ENCODE measurements around the gene MAMLD1. TPM values are rescaled to one million over a fixed set of nuclear protein-coding genes. Genes with fewer than 3 reads are reported as not detected.
"Not testable (repeated sequence)": the region's sequence is repeated elsewhere in the genome, so short reads cannot be mapped to it uniquely, and the experiment has no call there.

MAMLD1 gene
- 10 to 100 TPM in 11 of 12 donors, not detected in 1; 11.3 to 20.9 (median 16.7) TPM for polyA plus RNA-seq (ENCODE audit: insufficient read length in 12 of 12)
- long read RNA-seq, donor 1: 0 reads
- long read RNA-seq, donor 2: 0 reads
- long read RNA-seq, donor 3: 0 reads
- long read RNA-seq, donor 4: 0 reads
- long read RNA-seq, donor 5: 0 reads
- long read RNA-seq, donor 6, partial matches to known transcripts: 0 of 1 reads
- long read RNA-seq, donor 6, other reads (novel, unspliced or antisense): 0 of 1 reads
- long read RNA-seq, donor 7: 0 reads
- long read RNA-seq, donor 8, full-length matches to known transcripts: 3 of 3 reads
- long read RNA-seq, donor 8, partial matches to known transcripts: 0 of 3 reads
- long read RNA-seq, donor 8, other reads (novel, unspliced or antisense): 0 of 3 reads
- long read RNA-seq, donor 9: 0 reads
- long read RNA-seq, donor 10, full-length matches to known transcripts: 2 of 2 reads
- long read RNA-seq, donor 10, partial matches to known transcripts: 0 of 2 reads
- long read RNA-seq, donor 10, other reads (novel, unspliced or antisense): 0 of 2 reads
- long read RNA-seq, donor 11, partial matches to known transcripts: 0 of 1 reads
- long read RNA-seq, donor 11, other reads (novel, unspliced or antisense): 0 of 1 reads

DNA sequence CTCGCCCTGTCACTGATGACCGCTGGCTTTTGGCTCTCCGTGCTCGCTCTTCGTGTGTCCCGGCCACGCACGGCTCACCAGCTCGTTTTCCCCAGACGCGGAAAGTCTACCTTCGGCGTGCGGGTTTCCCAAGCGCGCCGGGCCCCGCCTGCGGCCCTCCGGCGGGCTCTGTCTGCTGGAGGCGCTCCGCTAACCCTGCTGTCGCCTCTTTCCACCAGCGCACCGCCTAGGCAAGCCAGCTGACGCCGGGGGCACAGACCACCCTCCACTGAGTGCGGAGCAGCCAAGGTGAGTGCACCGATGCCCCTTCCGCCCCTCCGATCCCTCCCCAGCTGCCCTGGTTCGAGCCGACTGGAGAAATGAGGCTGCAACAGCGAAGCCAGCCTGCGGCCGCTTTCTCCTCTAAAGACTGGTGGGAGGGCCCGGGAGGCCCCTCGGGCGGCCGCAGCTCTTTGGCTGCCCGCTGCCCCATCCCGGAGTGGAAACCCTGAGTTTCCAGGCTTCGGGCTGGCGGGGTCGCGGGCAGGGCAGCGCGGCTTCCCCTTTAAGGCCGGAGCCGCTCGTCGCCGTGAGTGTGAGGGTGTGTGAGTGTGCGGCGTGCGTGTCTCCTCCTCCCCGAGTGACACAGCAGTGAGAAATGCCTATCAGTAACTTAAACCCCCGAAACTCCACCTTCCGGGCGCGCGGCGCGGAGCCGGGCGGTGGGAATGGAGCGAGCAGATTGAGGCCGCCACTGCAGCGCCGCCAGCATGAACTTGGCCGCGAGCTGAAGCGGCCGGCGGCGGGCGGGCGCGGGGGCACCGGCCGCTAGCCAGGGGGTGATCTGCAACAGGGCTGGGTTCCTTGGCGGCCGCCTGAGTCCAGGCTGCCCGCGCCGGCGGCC, at the start of gene MAMLD1:
TSS of gene MAMLD1 (plus strand) at position 719 of the 883 bp plus-strand sequence. CDS start 82,200 bp downstream, outside the sequence.
- peak; percentile 77 for DNase-seq

GRCh38 chrX:150313514-150313913, 49.6 kb upstream of the MAMLD1 start:
- DNase-seq: no peak

- DNase-seq: no peak
These were observed 48.9 kb upstream of the MAMLD1 start for GRCh38 chrX:150314186-150314585.

DNA sequence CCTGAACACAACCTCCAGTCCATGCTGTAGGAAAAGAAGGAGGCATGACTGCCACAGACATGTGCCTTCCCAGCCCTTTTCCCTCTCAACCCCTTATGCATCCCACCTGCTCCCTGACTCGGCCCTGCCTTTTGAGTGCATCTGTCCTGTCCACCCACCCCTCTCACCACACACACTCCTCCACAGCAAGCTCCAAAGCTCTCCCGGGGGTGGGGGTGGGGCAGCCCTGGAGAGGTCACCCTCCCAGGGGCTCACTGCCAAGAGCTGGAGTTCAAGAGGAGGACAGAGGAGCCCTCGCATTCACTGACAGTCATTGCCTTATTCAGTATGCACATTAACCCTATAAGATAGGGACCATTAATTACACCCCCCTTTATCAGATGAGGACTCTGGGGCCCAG, 46.6 kb upstream of the MAMLD1 start:
- DNase-seq: no peak

DNA sequence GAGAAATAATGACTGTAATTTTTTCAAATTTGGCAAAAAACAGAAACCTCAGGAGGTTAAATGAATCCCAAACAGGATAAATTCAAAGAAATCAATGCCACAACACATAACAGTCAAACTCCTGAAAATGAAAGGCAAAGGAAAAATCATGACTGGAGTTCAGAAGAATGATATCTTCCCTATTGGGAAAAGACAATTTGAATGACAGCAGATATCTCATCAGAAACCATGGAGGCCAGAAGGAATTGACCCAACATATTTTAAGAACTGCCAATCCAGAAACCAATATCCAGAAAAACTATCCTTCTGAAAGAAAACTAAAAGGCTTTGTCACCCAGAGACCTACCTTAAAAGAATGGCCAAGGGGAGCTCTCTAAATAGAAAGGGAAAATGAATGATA, 40.1 kb upstream of the MAMLD1 start:
- DNase-seq: no peak

GRCh38 chrX:150324035-150324728, 38.9 kb upstream of the MAMLD1 start:
- no peak for DNase-seq

GRCh38 chrX:150324919-150325318, 38.2 kb upstream of the MAMLD1 start:
- DNase-seq: no peak

DNA sequence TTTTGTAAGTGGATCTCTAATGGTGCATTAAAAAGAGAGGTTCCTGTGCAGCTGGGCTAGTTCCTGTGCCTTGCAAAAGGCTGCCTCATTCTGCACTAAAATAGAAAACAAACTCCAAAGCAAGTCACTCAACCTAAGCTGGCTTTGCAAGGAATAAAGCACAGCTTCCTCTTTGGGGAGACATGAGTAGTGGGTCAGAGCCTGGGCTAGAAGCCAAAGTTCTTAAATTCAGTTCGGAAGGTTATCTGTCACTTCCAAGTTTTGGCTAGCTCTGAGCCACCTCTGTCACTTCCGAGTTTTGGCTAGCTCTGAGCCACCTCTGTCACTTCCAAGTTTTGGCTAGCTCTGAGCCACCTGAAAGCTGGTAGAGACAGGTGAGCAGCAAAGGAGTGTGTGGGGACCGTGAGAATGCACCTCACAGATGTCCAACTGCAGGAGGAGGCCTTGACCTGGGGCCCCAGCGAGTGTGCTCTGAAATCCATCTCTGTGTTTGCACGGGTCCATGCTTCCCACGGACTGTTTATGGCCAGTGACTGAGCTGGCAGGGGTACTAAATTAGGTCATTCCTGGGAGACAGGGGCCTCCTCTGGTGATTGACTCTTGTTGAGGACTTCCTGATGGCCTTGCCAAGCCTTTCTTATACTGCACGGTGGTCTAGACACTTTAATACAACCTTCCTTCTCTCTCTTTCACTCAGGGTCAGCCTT, 36.4 kb upstream of the MAMLD1 start:
- DNase-seq: no peak

DNA sequence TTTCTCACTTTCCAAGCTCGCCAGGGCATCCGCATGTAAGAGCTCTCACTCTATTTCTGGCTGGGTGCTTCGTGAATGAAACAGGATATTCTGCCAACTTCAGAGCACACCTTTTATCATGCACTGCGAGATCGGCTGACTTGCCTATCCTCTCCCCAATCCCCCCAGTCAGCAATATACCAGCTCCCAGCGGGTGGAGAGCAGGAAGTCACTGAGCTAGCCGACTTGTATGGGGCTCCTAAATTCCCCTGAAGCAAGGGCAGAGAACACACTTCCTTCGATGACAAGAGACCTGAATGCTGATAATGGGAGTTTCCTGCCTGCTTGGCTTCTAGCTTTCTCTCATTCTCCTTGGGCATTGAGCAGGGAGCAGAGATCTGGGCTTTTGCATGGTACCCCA, 33.8 kb upstream of the MAMLD1 start:
- DNase-seq: no peak

GRCh38 chrX:150329868-150330267, 33.2 kb upstream of the MAMLD1 start:
- DNase-seq: no peak

DNA sequence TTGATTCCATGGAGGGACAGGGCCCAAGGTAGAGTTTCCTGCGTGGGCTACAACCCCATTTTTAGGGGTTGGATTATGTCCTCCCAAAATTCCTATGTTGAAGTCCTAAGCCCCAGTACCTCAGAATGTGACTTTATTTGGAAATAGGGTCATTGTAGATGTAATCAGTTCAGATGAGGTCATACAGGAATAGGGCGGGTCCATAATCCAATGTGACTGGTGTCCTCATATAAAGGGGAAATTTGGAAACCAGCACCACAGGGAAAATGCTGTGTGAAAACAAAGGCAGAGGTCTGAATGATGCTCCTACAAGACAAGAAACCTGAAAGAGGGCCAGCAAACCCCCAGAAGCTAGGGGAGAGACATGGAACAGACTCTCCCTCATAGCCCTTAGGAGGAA, 31.1 kb upstream of the MAMLD1 start:
- DNase-seq: no peak

GRCh38 chrX:150334100-150334499, 29.0 kb upstream of the MAMLD1 start:
- DNase-seq: no peak

GRCh38 chrX:150334981-150335380, 28.1 kb upstream of the MAMLD1 start:
- DNase-seq: no peak

GRCh38 chrX:150337026-150337425, 26.1 kb upstream of the MAMLD1 start:
- no peak for DNase-seq

- no peak for DNase-seq
These were observed 25.6 kb upstream of the MAMLD1 start for GRCh38 chrX:150337536-150337935.

- no peak for DNase-seq
These were observed 24.5 kb upstream of the MAMLD1 start for GRCh38 chrX:150338615-150339014.

DNA sequence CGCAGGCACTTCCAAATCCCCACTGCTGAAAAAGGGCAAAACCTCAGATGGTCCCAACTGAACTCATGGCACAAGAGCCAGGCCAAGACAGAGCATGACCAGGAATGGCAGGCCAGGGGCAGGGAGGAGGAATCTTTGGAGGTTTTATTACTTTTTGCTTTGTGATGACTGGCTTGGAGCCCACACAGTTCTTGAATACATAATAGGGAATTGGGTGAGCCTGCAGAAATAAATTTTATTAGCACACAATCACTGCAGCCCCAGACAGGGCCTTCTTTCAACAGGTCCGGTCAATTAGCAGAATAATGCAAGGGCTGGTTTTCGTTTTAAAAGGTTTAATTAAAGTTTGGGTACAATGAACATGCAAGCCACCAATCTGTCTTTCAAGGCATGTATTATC, 23.4 kb upstream of the MAMLD1 start:
- no peak for DNase-seq

- not testable (repeated sequence) for DNase-seq
These were observed 22.8 kb upstream of the MAMLD1 start for GRCh38 chrX:150340326-150340725.

- DNase-seq: no peak
These were observed 15.6 kb upstream of the MAMLD1 start for GRCh38 chrX:150347471-150347870.

DNA sequence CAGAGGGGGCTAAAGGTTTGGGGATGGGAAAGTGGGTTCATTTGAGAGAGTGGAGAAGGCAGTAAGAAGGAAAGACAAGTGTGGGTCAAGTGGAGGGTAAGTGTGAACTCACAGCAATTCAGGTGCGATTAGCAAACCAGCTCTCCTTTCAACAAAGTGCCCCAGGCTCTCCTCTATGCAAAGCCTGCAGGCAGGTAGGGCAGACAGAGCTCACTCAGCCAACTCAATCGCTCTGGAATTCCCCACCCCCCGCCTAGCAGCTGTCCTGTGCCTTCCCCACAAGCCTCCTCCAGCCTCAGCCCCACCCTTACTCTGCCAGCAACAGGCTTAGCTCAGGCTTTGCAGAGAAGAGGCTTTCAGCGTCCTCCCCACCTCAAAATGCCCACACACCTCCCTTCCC, 14.8 kb upstream of the MAMLD1 start:
- no peak for DNase-seq

- no peak for DNase-seq
These were observed 11.0 kb upstream of the MAMLD1 start for GRCh38 chrX:150352114-150352513.
